8988T (cell line): ENCODE data around the gene PTPRE.

Experiments used
- DNase-seq: peaks from one replicate; pipeline ENCODE4 v3.0.0; 2011

Gene PTPRE

DNA sequence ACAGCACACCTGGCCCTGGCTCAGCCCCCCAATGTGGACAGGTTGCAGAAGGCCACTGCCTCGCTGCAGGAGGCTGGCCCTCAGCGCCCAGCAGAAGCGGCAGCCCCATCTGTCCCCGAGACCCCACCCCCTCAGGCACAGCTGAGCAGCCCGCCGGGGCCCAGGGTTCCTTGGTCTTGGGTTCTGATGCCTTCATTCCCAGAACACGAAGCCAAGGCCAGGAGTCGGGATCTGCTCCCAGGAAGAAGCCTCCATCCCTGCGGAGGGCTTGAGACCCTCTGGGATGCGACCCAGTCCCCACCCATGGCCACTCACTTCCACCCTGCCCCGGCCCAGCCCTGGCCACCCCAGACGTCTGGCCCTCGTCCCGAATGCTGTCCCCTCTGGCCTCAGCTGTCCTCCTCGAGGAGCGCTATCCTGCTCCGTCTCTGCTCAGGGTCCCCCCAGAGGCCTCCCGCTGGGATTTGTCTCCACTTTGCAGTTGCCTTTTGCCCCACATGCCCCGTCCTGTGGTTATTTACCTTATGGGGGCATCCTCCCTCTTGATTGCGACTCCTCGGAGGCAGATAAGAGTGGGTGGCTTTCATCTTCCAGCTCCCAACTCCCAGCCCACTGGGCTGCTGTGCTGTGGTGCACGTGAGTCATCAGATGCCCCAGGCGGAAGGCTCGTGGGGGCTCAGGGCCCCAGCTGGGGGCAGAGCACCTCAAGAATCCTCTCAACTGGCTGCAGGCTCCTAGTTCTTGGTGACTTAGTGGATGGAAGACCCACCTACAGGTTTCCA is 121.8 kb downstream of the PTPRE start:
- no peak for DNase-seq

- DNase-seq = no peak
Measured at GRCh38 chr10:128029290-128029651, 122.4 kb downstream of the PTPRE start.

- DNase-seq = no peak
Measured at GRCh38 chr10:128029731-128030369, 122.9 kb downstream of the PTPRE start.

DNA sequence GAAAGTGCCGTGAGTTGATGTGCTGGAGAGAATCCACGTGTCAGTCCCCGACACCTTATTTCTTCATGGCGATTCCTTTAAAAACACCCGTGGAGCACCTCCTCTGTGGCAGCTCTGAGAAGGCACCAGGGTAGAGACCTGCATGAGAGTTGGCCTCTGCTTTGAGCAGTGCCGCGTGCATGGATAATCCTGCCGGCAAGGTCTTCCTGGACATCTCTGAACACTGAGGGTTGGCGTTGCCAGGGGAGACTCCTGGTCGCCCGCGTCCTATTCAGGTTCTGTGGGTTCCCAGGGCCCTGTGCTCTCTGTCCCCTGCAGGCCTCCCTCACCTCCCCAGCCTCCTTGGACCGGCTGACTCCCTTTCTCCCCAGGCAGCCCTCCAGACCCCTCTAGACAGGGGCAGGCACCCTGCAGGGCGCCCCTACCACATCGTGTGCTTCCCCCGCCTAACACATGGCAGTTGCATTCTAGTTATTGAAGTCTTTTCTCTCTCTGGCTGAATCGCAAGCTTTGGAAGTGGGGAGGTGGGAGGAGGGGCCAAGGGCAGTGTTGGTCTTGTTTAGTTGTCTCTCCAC is 123.7 kb downstream of the PTPRE start:
- no peak for DNase-seq

DNA sequence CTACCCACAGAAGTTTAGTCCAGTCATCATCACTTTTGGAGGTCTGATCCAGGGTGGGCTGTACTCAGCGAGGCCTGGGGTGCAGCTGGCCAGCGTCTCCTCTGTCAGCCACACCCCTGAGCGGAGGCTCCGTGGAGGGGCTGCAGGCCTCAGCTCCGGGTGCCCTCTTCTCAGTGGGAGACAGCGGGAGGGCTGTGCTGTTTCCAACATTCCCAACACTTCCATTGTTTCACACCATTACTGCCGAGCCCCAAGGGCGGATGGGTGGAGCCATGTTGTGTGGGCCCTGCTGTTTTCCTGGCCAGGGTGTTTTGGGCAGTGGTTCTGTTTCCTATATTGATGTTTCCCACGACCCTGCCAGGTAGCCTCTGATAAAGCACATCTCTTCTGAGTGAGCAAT is 124.3 kb downstream of the PTPRE start:
- DNase-seq = no peak

- DNase-seq = no peak
Measured at GRCh38 chr10:128032466-128032865, 125.6 kb downstream of the PTPRE start.

GRCh38 chr10:128035557-128035973 is 128.7 kb downstream of the PTPRE start:
- DNase-seq = peak; percentile 49

- DNase-seq = no peak
Measured at GRCh38 chr10:128036011-128036615, 129.2 kb downstream of the PTPRE start.

DNA sequence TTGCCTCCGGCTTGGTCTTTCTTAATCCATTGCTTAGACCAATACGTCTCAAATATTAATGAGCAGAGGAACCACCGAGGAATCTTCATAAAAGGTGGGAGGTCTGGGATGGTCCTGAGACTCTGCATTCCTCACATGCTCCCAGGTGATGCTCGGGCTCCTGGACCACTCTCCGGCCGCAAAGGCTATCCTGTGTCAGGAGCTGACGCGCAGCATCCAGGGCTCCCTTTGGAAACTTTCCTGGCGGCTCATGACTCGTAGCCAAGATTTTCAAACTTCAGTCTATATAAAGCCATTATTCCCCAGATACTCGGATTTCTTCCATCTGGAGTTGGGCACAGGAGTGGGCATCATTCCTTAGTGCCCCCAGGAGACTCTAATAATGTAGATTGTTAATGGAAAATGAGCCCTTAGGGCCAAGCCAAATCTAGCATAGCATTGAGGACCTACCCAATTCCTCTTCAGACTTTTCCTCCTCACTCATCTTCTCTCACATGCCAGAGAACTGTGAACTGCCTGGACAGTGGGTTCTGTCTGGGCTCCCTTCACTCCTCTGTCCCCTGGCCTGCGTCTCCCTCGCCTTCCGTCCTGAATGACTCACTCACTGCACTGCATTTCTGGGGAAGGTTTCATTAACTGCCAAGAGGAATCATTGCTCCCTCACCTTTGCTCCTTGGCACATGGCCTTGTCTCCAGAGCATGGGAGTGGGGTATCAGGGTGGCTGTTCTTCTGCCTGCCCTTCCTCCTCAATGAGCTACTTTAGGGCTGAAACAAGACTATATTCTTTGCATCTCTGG is 130.0 kb downstream of the PTPRE start:
- no peak for DNase-seq

DNA sequence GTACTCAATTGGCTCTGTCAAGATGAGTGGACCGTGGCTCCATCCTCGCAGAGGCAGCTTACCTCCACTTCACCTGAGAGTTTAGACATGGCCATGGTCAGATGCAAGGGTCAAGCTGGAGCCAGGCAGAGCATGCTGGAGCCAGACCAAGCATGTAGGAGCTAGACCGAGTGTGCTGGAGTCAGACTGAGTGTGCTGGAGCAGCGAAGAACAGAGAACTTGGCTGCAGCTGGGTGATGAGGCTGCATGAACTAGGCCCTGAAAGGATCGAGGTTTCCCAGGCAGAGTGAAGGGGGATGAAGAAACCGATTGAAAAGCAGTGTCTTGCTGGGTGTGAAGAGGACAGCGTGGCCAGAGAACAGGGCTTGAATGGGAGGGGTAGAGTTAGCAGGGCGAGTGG is 133.2 kb downstream of the PTPRE start:
- DNase-seq = no peak

- DNase-seq = no peak
Measured at GRCh38 chr10:128040681-128041080, 133.8 kb downstream of the PTPRE start.

DNA sequence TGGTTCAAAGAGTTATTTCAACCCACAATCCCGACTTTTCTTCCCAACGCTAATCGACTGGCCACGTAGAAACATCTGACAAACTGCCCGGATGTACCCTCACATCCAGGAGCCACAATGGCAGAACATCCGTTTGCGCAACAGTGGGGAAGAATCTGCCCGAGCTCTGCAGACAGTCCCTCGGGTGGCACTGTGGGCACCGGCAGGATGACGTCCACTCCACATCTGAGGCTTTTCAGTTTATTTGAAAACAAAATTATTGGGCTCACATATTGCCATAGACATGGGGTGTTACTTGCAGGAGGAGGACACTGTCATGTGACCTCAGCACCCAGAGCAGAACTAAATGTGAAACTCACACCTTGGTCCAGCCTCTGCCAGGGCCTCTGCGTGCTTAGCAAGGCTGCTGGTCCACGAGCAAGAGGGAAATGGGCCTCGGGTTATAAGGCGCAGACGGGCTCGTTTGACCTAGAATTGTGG is 135.3 kb downstream of the PTPRE start:
- no peak for DNase-seq

DNA sequence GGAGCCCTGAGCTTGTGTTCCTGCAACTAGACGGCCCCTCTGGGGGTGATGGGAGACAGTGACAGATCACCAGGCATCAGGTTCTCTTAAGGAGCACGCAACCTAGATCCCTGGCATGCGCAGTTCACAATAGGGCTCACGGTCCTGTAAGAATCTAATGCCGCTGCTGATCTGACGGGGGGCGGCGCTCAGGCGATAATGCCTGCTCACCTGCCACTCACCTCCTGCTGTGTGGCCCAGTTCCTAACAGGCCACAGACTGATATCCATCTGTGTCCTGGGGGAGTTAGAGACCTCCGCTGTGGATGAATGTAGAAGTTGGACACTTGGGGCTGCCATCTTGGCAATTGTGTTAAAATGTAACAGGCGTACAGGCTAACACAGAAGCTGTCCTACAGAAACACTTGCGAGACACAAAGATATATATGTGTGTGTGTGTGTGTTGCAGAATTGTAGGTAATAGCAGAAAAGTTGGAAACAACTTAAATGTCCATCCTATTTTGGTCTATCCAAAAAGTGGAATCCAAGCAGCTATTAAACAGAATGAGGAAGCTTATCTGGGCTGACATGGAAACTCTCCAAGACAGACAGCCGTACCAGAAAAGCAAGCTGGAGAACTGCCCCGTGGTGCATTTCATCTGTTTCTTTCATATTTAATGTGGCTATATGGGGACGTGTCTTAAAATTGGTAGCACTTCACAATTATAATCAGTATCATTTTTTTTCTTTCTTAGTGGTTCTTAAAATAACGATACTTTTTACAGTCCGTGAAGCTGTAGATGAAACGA is 136.5 kb downstream of the PTPRE start:
- no peak for DNase-seq

- no peak for DNase-seq
Measured at GRCh38 chr10:128044186-128044585, 137.3 kb downstream of the PTPRE start.

- no peak for DNase-seq
Measured at GRCh38 chr10:128044961-128045832, 138.3 kb downstream of the PTPRE start.

- DNase-seq = no peak
Measured at GRCh38 chr10:128045833-128046120, 138.9 kb downstream of the PTPRE start.

GRCh38 chr10:128046156-128046952 is 139.5 kb downstream of the PTPRE start:
- no peak for DNase-seq

- DNase-seq = no peak
Measured at GRCh38 chr10:128046953-128047290, 140.0 kb downstream of the PTPRE start.

GRCh38 chr10:128047351-128047750 is 140.4 kb downstream of the PTPRE start:
- peak; percentile 28 for DNase-seq

GRCh38 chr10:128047991-128048818 is 141.3 kb downstream of the PTPRE start:
- DNase-seq = no peak
